Keratinocyte (primary cell): Measurements from ENCODE around the gene MAN1A2.

Source experiments
- CTCF ChIP-seq, 3 experiments: IDR thresholded peaks in 1 of 3; conservative IDR thresholded peaks in 1 of 3; optimal IDR thresholded peaks in 1 of 3; 2 replicates in 2 of 3; 3 replicates in 1 of 3; pipeline versions ENCODE3 to v1.5.1; 2011; ENCODE audit warnings: low read length in 3 of 3, mild to moderate bottlenecking in 3 of 3, moderate library complexity in 2 of 3, control low read depth in 1 of 3, inconsistent platforms in 1 of 3; ENCODE audit not compliant: insufficient read depth in 2 of 3; ENCODE audit errors: extremely low read depth in 1 of 3
- EZH2 ChIP-seq: IDR thresholded peaks from one replicate; pipeline ENCODE4 v1.6.1; 2012; ENCODE audit warnings: inconsistent platforms, mild to moderate bottlenecking, low read length, moderate library complexity

- TF ChIP-seq CTCF (optimal IDR thresholded peaks at IDR 0.05 in 1 of 3, IDR thresholded peaks at IDR 0.05 in 1 of 3, conservative IDR thresholded peaks at IDR 0.05 in 1 of 3; ENCODE audit: extremely low read depth in 1 of 3, insufficient read depth in 2 of 3, low read length in 3 of 3): no peak
- no peak for TF ChIP-seq EZH2
Measured at GRCh38 chr1:117567976-117568375, 200.7 kb downstream of the MAN1A2 start.
